ENCODE results near the gene PLA2G3. TPM values are rescaled to one million over a fixed set of nuclear protein-coding genes. Genes with fewer than 3 reads are reported as not detected.

Gene PLA2G3
- total and polyA plus RNA-seq, 2 of the 8 experiments (the other 6 are each of a cell fraction or from before 2014, with no cell fraction given): 18.1 to 25.9 TPM

GRCh38 chr22:31128156-31128555, 12.2 kb downstream of the PLA2G3 start:
- no peak overlapping the region for H3K18ac ChIP-seq (ENCODE audit: extremely low read depth, low read length)
- peaks cover 0 to 21% (median 7%) of the 10 kb centered on the region in 4 experiments; a peak in 6 of 7 replicates for H3K4me1 ChIP-seq (replicated peaks in 1 of 4; ENCODE audit: control insufficient read depth in 3 of 4, insufficient read depth in 4 of 4, low read length in 3 of 4)
- H2BK12ac ChIP-seq (ENCODE audit: low read depth, low read length): no peak overlapping the region
- no peaks in the 10 kb centered on the region for H3K9me3 ChIP-seq (ENCODE audit: insufficient read depth in 2 of 2, low read depth in 1 of 2, low read length in 1 of 2)
- H2BK20ac ChIP-seq (ENCODE audit: low read length): no peak overlapping the region
- H3K36me3 ChIP-seq (ENCODE audit: control insufficient read depth in 2 of 4, insufficient read depth in 4 of 4, low read length in 3 of 4): peaks cover 0 to 2% (median under 1%) of the 10 kb centered on the region in 4 experiments; a peak in 2 of 8 replicates
- no peak overlapping the region for H3K27ac ChIP-seq (ENCODE audit: low read depth, low read length)
- no peak overlapping the region for H3K4ac ChIP-seq (replicated peaks; ENCODE audit: insufficient read length, low read depth, low read length)
- H2BK5ac ChIP-seq (ENCODE audit: low read depth, low read length): no peak overlapping the region
- no peak overlapping the region for H4K5ac ChIP-seq (ENCODE audit: insufficient read length, low read depth, low read length)
- ChIA-PET CTCF (ENCODE audit: partially characterized antibody) (interaction anchor here (0.8 to 2.7 kb wide), 9 partner anchors 8 to 237 kb away, joined by 3 to 23 read pairs (median 4); partner anchors contain the start of genes PLA2G3 and SELENOM), POLR2A (ENCODE audit: partially characterized antibody) (interaction anchor here (0.6 to 1.5 kb wide), 7 partner anchors 12 to 47 kb away, joined by 3 to 4 read pairs (median 3); partner anchors contain the start of genes PLA2G3 and SMTN)
- H4K20me1 ChIP-seq (replicated peaks in 1 of 2; ENCODE audit: control insufficient read depth in 1 of 2, insufficient read depth in 2 of 2, low read length in 2 of 2): peaks cover 0 to 2% of the 10 kb centered on the region in 2 experiments
- H3K79me1 ChIP-seq (ENCODE audit: low read depth, low read length): no peaks in the 10 kb centered on the region
- H4K8ac ChIP-seq (ENCODE audit: extremely low read depth, insufficient read depth, low read length): no peak overlapping the region
- no peak overlapping the region for H3K4me3 ChIP-seq (ENCODE audit: extremely low read depth in 1 of 4, insufficient read depth in 2 of 4, low read depth in 3 of 4, low read length in 4 of 4)
- H3K14ac ChIP-seq (ENCODE audit: insufficient read length): no peak overlapping the region
- peak overlapping the region; percentile 22; the same call in 1 of the 2 replicates for H2BK15ac ChIP-seq (ENCODE audit: low read length)
- H3K4me2 ChIP-seq (ENCODE audit: insufficient read depth in 1 of 2, low read depth in 2 of 2, low read length in 2 of 2): peak overlapping the region in 1 of 2 experiments; percentile 57; a peak in 1 of 4 replicates
- no peak for DNase-seq (ENCODE audit: low read depth in 1 of 2, low spot score in 2 of 2)
- no peak for FAIRE-seq
- H3K79me2 ChIP-seq (ENCODE audit: control insufficient read depth in 1 of 2, insufficient read depth in 2 of 2, low read length in 2 of 2): no peaks in the 10 kb centered on the region
- no peak overlapping the region for H3K56ac ChIP-seq (replicated peaks; ENCODE audit: insufficient read length, low read depth, low read length)
- WGBS, 2 experiments (ENCODE audit: extremely low coverage in 1 of 2, insufficient coverage in 1 of 2, insufficient read length in 1 of 2, insufficient replicate concordance in 2 of 2, low coverage in 1 of 2, low lambda C conversion rate in 2 of 2, missing lambda C conversion rate in 1 of 2): 79% methylated on average over 7 of the region's 7 CpGs; no CpG with 5 or more reads in 1 of the 2 experiments
- no peak overlapping the region for H2AK5ac ChIP-seq (ENCODE audit: low read depth, low read length)
- H3K9ac ChIP-seq (replicated peaks in 1 of 4; ENCODE audit: extremely low read depth in 1 of 4, low read depth in 3 of 4, low read length in 3 of 4): no peak overlapping the region; a peak in 1 of 7 replicates
- no peaks in the 10 kb centered on the region for H3K27me3 ChIP-seq (replicated peaks in 1 of 4; ENCODE audit: control insufficient read depth in 3 of 4, extremely low read depth in 1 of 4, insufficient read depth in 3 of 4, low read length in 3 of 4)
- H4K91ac ChIP-seq (replicated peaks; ENCODE audit: insufficient read length, low read length): peak overlapping the region; percentile 11
- H2AFZ ChIP-seq (ENCODE audit: low read length): no peak overlapping the region
- H3K23ac ChIP-seq (ENCODE audit: insufficient read length): no peak overlapping the region
- no peaks in the 10 kb centered on the region; the same call in 1 of the 2 replicates for H3K23me2 ChIP-seq (ENCODE audit: low read depth, low read length)
- H2BK120ac ChIP-seq (replicated peaks; ENCODE audit: low read depth, low read length): no peak overlapping the region
- no peak for TF ChIP-seq NANOG (IDR thresholded peaks at IDR 0.05; ENCODE audit: insufficient read depth, low read depth, low read length, poor library complexity, severe bottlenecking)
- TF ChIP-seq CHD1 (IDR thresholded peaks at IDR 0.05; ENCODE audit: low read depth, low read length): no peak
- TF ChIP-seq JUND (IDR thresholded peaks at IDR 0.05; ENCODE audit: low read length): no peak
- no peak for TF ChIP-seq RFX5 (IDR thresholded peaks at IDR 0.05; ENCODE audit: borderline replicate concordance, low read depth, low read length)
- TF ChIP-seq TBP (IDR thresholded peaks at IDR 0.05; ENCODE audit: low read depth, low read length): no peak
- TF ChIP-seq CREB1 (IDR thresholded peaks at IDR 0.05): no peak
- no peak for TF ChIP-seq E2F6 (IDR thresholded peaks at IDR 0.05)
- TF ChIP-seq SIRT6 (IDR thresholded peaks at IDR 0.05; ENCODE audit: low read length): no peak
- TF ChIP-seq CEBPB (IDR thresholded peaks at IDR 0.05; ENCODE audit: low read depth, low read length): no peak
- TF ChIP-seq CHD2 (IDR thresholded peaks at IDR 0.05; ENCODE audit: low read length): no peak
- no peak for TF ChIP-seq EP300 (IDR thresholded peaks at IDR 0.05; ENCODE audit: borderline replicate concordance in 1 of 2, low read depth in 2 of 2, low read length in 2 of 2)
- no peak for TF ChIP-seq SP4 (IDR thresholded peaks at IDR 0.05; ENCODE audit: low read length)
- no peak for TF ChIP-seq ATF3 (IDR thresholded peaks at IDR 0.05; ENCODE audit: insufficient read depth, low read depth, low read length)

Measured in H1 (cell line).